HK-2 (cell line): ENCODE results near the gene TBX4.

ENCODE experiments used
- DNase-seq: peaks from one replicate; pipeline ENCODE4 v3.0.0-alpha.2; 2018; ENCODE audit not compliant: unreplicated experiment

The TBX4 gene

DNA sequence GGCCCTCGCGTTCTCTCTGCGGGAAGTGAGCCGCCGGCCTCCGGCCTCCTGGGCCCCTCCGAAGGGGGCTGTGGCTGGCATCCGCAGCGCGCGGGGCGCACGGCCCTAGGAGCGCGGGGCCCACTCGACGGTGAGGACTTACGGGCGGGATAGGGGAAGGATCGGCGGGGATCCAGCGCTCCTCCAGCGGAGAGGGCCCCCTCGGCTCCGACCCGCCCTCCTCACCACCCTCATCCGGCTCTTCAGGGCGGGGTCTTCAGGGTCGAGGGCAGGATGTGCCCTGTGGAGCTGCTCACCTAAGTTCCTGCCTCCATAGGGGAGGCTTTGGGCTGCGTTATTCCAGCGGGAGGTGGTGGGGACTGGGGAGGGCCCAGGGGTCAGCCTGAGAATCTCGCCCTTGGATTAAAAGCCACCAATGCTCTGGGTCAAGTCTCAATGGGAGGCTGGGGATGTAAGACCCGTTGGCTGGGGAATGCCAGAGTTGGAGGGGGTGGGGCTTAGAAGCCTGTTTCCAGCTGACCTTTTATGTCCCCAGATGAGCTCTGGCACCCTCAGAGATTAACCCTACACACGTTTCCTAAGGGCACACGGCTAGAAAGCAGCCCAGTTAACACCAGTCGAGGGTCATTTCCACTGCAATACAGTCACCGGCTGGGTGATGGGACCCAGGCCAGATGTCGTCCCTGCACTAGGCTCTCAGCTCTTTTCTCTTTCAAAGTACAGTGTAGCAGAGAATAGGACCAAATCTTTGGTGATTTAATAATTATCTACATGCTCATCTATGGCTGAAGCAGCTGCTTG lies 39.2 kb upstream of the TBX4 start:
- DNase-seq = peak; percentile 0

GRCh38 chr17:61413661-61414126 lies 38.5 kb upstream of the TBX4 start:
- no peak for DNase-seq

DNA sequence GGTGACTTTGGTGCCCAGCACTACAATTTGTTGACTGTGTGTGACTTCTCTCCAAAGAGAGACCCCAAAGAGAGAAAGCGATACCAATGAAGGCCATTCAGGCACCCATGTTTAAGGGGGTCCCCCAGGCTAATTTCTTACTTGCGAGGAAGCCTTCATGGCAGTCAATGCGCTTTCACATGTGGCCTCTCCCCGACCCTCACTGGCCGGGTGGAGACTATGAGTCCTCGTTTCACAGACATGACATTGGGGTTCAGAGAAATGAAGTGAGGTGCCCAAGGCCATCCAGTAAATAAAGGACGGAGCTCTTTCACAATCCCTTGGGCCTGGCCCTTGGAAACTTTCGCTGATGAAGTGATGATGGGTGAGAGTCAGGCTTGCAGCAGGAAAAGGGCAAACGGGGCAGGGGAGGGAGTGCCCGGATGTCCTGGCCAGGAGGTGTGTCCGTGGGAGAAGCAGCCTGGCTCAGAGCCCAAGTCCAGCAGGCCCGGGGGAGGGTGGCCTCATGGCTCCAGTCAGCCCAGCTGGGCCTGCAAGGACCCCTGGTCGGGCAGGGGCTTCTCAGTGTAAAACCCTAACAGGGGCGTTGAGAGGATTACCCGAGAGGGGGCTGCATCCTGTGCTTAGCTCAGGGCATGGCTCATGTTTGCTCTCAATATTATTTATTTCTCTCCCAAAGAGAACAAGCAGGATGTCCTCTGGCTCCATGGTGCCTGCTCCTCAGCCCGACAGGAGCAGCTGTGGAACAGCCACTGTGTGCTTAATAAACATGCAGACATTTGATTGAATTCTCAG lies 37.9 kb upstream of the TBX4 start:
- DNase-seq = peak; percentile 0

DNA sequence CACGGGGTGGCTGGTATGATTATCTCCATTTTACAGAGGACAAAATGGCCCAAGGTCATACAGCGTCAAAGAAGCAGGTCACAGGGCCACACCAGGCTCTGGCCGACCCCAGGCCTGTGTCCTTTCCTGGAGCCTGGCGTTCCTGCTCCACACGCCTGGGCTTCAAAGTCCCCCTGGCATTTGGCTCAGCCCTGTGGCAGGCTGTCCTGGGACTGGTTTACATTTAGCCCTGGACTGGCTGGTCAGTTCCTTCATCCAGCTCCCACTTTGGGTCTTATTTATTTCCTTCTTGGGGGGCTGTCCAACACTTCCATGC lies 37.3 kb upstream of the TBX4 start:
- DNase-seq = no peak

DNA sequence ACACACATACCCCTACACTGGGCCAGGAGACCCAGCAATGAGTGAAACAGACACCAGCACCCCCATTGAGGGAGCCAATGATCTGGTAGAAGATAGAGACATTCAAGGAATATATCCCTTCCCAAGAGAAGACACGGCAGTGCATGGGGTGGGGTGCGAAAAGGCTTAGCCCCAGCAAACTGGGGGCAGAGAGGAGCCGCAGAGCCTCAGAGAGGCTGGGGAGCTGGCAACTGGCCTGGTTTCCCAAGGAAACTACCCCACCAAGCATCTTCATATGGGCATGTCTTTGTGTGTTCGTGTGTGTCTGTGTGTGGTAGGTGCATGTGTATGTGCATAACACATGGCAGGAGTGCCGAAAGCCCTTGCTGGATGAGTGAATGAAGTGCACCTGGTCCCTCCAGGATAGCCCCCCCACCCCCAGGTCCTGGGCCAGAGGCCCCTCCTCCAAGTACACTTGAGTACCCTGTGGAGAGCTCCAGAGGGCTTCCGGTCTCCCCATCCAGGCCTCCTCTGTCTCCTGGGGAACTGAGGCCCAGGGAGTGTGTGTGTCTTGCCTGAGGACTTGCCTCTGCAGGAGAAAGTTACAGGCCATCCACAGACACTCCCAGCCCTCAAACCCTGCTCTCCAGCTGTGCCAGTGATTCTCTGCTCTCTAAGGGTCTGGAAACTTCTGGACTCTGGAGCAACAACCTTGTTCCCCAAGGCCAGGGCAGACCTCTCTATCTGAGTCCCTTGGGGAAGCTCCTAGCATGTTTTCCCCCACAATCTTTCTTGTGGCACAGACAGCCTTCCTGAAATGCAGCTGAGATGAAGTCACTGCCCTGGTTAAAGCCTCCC lies 36.6 kb upstream of the TBX4 start:
- no peak for DNase-seq

DNA sequence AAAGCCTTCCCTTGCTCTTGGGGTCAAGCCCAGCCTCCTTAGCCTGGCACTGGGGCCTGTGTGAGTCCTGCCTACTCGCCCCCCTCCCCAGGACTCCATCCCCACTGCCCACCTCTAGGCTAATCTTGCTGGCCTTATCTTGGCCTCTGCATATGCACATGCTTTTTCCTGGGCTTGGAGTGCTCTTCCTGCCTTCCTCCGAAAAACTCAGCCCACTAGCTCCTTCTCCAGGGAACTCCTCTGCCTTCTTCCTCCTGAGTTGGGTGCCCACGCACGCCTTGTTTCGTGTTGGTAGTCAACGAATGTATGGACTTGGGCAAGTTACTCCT lies 36.0 kb upstream of the TBX4 start:
- DNase-seq = no peak

GRCh38 chr17:61416540-61417363 lies 35.5 kb upstream of the TBX4 start:
- DNase-seq = peak; percentile 79

DNA sequence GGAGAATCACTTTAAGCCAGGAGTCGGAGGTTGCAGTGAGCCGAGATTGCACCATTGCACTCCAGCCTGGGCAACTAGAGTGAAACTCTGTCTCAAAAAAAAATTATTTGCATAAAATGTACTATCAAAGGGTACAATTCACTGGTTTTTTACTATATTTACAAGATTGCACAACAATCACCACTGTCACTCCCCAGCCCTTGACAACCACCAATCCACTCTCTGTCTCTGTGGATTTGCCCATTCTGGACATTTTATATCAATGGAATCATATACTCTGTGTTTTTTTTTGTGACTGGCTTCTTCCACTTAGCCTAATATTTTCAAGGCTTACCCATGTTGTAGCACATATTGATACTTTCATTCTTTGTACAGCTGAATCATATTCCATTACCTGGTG lies 33.8 kb upstream of the TBX4 start:
- no peak for DNase-seq

DNA sequence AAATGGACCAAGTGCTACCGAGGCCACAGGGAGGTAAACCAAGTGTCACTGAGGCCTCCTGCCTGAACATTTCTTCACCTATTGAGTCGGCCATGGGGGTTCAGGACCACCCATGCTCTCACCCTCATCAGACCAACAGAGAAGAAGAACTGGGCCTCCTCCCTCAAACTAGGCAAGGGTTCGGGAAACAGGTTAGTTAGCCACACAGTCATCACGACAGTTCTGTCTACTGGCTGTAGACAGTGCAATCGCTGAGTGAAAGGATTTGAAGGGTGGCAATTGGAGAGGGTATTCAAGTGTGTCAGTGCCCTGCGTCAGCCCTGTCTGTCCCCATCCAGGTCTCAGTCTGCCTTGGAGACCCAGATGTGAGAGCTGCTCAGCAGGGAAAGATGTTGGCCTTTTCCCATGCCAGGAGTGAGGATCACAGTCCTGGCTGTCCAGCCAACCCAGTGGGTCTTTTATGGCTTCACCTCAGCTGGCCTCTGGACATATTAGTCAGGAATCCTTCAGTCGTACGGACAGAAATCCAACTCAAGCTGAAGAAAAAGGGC lies 32.7 kb upstream of the TBX4 start:
- DNase-seq = no peak

- DNase-seq = no peak
Measured at GRCh38 chr17:61420052-61420451, 32.2 kb upstream of the TBX4 start.

GRCh38 chr17:61420745-61421398 lies 31.4 kb upstream of the TBX4 start:
- DNase-seq = no peak

- DNase-seq = no peak
Measured at GRCh38 chr17:61421460-61421859, 30.8 kb upstream of the TBX4 start.

DNA sequence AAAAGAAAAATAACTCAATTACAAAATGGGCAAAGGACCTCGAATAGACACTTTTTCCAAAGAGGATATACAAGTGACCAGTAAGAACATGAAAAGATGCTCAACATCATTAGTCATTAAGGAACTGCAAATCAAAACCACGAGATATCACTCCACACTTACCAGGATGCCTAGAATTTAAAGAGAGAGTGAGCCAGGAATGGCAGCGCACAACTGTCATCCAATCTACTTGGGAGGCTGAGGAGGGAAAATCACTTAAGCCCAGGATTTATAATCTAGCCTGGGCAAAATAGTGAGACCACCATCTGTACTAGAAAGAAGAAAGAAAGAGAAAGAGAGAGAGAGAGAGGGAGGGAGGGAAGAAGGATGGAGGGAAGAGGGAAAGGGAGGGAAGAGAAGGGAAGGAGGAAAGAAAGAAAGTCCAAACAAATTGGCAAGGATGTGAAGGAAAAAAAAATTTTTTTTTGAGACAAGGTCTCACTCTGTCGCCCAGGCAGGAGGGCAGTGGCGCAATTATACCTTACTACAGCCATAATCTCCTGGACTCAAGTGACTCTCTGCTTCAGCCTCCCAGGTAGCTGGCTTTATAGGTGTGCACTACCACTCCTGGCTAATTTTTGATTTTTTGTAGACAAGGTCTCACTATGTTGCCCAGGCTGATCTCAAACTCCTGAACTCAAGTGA lies 30.0 kb upstream of the TBX4 start:
- no peak for DNase-seq

DNA sequence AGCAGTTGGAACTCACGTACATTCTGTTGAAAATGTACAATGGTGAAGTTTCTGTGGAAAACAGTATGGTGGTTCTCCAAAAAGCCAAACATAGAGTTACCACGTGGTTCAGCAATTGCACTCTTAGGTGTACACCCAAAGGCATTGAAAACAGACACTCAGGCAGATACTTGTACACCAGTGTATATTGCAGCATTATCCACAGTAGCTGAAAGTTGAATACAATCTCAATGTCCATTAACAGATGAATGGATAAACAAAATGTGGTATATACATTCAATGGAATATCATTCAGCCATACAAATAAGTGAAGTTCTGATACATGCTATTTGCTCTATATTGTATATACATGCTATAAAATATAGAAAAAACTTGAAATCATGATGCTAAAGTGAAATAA lies 29.4 kb upstream of the TBX4 start:
- DNase-seq = no peak

DNA sequence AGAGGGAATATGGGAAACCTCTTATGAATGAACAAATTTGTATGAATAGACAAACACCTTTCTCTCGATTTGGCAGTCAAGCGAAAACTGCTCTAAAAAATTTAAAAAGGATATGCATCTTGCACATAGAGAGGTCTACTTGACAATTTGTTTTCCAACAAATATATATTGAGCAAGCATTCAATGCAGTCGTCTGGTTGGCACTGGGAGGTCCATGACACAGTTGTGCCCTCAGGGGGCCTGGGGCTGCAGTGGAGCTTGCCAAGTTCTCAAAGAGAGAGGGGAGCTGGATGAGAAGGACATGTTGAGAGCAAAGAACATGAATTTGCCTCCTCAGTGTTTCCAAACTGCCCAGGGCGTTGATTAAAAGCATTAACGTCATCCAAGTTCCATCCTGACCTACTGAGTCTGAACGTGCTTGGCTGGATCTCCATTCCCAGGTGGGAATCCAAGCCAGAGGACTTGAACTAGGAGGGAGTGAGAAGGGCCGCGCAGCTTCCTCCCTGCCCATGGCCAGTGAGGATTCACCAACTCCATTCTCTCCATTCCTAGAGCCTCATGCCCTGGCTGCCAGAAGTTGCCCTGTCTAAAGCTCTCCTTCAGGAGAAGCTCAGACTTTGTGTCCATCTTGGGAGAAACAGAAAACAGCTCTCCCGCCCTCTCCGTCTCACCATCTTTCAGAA lies 28.1 kb upstream of the TBX4 start:
- DNase-seq = no peak

DNA sequence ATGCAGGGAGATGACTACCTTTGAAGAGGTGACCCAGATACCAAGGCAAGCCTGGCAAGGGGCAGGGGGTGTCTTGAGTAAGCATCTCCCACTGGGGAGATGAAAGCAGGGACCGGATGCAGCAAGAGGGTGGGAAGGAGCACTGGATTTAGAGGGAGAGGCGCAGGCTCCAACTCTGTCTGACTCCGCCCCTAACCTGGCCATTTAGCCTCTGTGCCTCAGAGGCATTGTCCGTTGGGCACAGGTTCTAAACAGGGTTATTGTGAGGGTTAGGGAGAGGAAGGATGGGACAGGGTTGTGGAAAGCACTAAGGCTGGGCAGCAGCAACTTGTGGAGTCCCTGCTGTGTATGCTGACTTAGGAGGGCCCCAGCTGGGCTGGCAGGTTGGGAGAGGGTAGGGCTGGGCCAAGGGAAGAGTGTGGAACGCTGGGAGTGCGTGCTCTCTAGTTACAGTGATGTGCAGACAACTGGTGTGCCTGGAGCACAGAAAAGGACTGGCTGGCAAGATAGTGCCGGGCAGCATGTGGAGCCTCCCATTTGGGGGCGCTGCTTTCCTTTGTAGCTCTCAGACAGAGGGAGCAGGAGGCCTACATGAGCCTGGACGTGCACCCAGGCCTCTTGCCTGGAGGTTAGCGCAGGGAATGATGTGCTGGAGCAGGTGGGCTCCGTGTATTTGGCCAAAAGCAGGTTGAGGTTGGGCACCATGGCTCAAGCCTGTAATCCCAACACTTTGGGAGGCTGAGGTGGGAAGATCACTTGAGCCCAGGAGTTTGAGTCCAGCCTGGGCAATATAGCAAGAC lies 26.3 kb upstream of the TBX4 start:
- DNase-seq = no peak

DNA sequence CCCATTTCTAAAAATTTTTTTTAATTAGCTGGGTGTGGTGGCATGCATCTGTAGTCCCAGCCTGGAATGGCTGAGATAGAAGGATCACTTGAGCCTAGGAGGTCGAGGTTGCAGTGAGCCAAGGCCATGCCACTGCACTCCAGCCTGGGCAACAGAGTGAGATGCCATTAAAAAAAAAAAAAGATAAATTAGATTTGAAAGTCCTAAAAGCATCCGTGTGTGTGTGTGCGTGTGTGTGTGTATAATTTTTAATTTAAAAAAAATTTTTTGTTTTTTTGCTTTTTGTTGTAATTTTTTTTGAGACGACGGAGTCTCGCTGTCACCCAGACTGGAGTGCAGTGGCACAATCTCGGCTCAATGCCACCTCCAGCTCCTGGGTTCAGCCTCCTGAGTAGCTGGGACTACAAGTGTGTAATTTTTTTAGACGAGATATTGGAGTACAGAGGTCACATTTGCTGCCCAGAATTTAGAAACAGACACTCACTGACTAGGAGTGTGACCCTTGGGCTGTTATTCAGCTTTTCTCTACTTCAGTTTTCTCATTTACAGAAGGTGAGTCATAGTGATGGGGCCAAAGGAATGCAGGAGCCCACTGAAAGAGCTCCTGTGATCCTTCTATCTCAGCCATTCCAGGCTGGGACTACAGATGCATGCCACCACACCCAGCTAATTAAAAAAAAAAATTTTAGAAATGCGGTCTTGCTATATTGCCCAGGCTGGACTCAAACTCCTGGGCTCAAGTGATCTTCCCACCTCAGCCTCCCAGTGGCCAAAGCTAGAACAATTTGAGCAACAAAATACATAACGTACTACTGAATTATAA lies 25.5 kb upstream of the TBX4 start:
- DNase-seq = no peak

GRCh38 chr17:61427567-61427966 lies 24.7 kb upstream of the TBX4 start:
- DNase-seq = no peak
